Spleen (tissue), 11 donors: Measurements from ENCODE around the gene KIF5B. TPM values are rescaled to one million over a fixed set of nuclear protein-coding genes. Genes with fewer than 3 reads are reported as not detected.

ENCODE experiments used
- DNase-seq: peaks from one replicate; pipeline ENCODE4 v3.0.0-alpha.2; 2020
- H3K27ac ChIP-seq, 8 donors: fragments of 200-600 bp; sonication (generic) in 7 of 8; 1 replicate in 4 of 8; 2 replicates in 4 of 8; pipeline versions ENCODE4 v1.5.0 to v1.8.0; 2016 to 2021; ENCODE audit warnings: inconsistent platforms in 4 of 8, mild to moderate bottlenecking in 4 of 8, moderate library complexity in 1 of 8
- H3K27me3 ChIP-seq, 7 donors: fragments of 200-600 bp; sonication (generic) in 6 of 7; replicated peaks in 1 of 7; 1 replicate in 4 of 7; 2 replicates in 3 of 7; pipeline versions ENCODE4 v1.5.0 to v1.8.0; 2016 to 2021; ENCODE audit warnings: inconsistent platforms in 3 of 7, mild to moderate bottlenecking in 1 of 7
- H3K36me3 ChIP-seq, 6 donors: fragments of 200-600 bp; sonication (generic) in 5 of 6; 1 replicate in 4 of 6; 2 replicates in 2 of 6; pipeline versions ENCODE4 v1.5.0 to v1.8.0; 2016 to 2021; ENCODE audit warnings: inconsistent platforms in 2 of 6
- H3K4me1 ChIP-seq, 6 donors: fragments of 200-600 bp; sonication (generic) in 5 of 6; 1 replicate in 3 of 6; 2 replicates in 3 of 6; pipeline versions ENCODE4 v1.5.0 to v1.8.0; 2016 to 2021; ENCODE audit warnings: inconsistent platforms in 3 of 6
- H3K4me3 ChIP-seq, 8 donors: fragments of 200-600 bp; sonication (generic) in 7 of 8; 1 replicate in 4 of 8; 2 replicates in 4 of 8; pipeline versions ENCODE4 v1.5.0 to v1.8.0; 2016 to 2021; ENCODE audit warnings: inconsistent platforms in 4 of 8, mild to moderate bottlenecking in 4 of 8, moderate library complexity in 2 of 8
- H3K9me3 ChIP-seq, 8 donors: fragments of 200-600 bp; sonication (generic) in 7 of 8; 1 replicate in 4 of 8; 2 replicates in 4 of 8; pipeline versions ENCODE4 v1.5.0 to v1.8.0; 2016 to 2021; ENCODE audit warnings: inconsistent platforms in 4 of 8
- CTCF ChIP-seq, 11 experiments: fragments of 200-600 bp in 7 of 11; fragments of 450-650 bp in 4 of 11; sonication (generic) in 4 of 11; IDR thresholded peaks in 8 of 11; conservative IDR thresholded peaks in 3 of 11; 1 replicate in 7 of 11; 2 replicates in 4 of 11; pipeline versions ENCODE4 v1.4.0 to v1.8.0; 2016 to 2021; ENCODE audit warnings: antibody characterized with exemption in 11 of 11, inconsistent platforms in 4 of 11, mild to moderate bottlenecking in 1 of 11
- POLR2A ChIP-seq, 3 donors: fragments of 450-650 bp; IDR thresholded peaks; one replicate each; pipeline ENCODE4 v1.5.1; 2017; ENCODE audit warnings: antibody characterized with exemption in 3 of 3, mild to moderate bottlenecking in 1 of 3
- POLR2AphosphoS5 ChIP-seq, 3 donors: sonication (generic); formaldehyde crosslinking; IDR thresholded peaks; one replicate each; pipeline ENCODE4 v1.5.1; 2017; ENCODE audit warnings: antibody characterized with exemption in 3 of 3
- WGBS, 5 donors: extraction: QIAGEN DNeasy Blood & Tissue Kit in 3 of 5; methylation state at CpG; one replicate each; pipeline versions ENCODE4 v1.1.5 to v1.1.7; 2013 to 2018; 5-methylcytosine and 5-hydroxymethylcytosine counted together
- intact Hi-C: fragments of 100-400 bp; cut with DNase I; formaldehyde crosslinking; loops from one replicate; pipeline ENCODE4 v1.15.0; 2023; ENCODE audit warnings: low total_unique reads
- polyA plus RNA-seq, 3 donors: library from polyadenylated mRNA; stranded (reverse); fragments of 200-250 nt; gene quantifications; one replicate each; pipeline ENCODE4 v1.2.1, GENCODE V29; 2013
- total RNA-seq, 7 donors: library from RNA; depleted of rRNA in 3 of 7; stranded (reverse); fragments of >200 nt in 3 of 7; fragmentation: NEBNext Ultra II Directional in 4 of 7; extraction: Animal tissue kit (Norgen Biotek cat#: 25700) in 4 of 7; gene quantifications; one replicate each; pipeline versions ENCODE4 v1.1.0 to v1.2.1, GENCODE V29; 2016 to 2021
- donor health status: healthy with polysubstance abuse.
- donor health status: DM: no; HTN: no; CAD: no; lungs with moderate emphysema.
- donor health status: DM: no; HTN: no; CAD: no.
- donor health status: Bipolar disorder and iron deficiency.
- donor health status: healthy.
- donor health status: DM: no; HTN: no; CAD: no.
- donor health status: DM: yes; HTN: yes; CAD: no.

Gene KIF5B
- total and polyA plus RNA-seq, 10 donors = 16.1 to 95.1 (median 71.2) TPM

DNA sequence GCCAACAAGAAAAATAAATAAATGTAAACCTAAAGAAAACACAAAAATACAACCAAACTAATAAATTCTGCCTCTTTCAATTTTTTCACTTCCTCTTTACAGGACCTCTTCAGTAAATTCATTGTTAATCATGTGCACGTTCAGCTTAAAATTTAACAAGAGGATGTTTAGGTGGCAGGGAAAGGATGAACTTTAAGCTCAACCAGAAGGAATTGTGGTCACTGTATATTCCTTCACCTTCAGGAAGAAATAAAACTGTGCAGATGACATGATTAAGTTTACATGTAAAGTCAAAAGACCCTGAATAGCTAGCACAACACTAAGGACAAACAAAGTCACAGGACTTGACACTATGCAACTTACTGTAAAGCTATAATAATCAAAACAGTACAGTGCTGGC is 33.0 kb downstream of the KIF5B start:
- Histone ChIP-seq H3K27ac (peak overlapping the region in 1 of 8 donors; percentile 28), H3K36me3 (peaks cover 2 to 95% (median 85%) of the 10 kb centered on the region in 6 donors), H3K27me3 (no peaks in the 10 kb centered on the region), H3K9me3 (no peaks in the 10 kb centered on the region), H3K4me3 (no peak overlapping the region), H3K4me1 (peaks cover 0 to 9% (median 2%) of the 10 kb centered on the region in 6 donors)
- intact Hi-C loops = no loop called here
- 33 to 44% (median 42%) methylated on average over 1 of the region's 1 CpG for WGBS, 5 donors
- no peak for DNase-seq
- TF ChIP-seq CTCF (IDR thresholded peaks at IDR 0.05 in 8 of 11, conservative IDR thresholded peaks at IDR 0.05 in 3 of 11) (no peak), POLR2AphosphoS5 (IDR thresholded peaks at IDR 0.05) (no peak), POLR2A (IDR thresholded peaks at IDR 0.05) (no peak)

GRCh38 chr10:32017044-32017443 is 39.2 kb downstream of the KIF5B start:
- TF ChIP-seq POLR2AphosphoS5 (IDR thresholded peaks at IDR 0.05) (no peak), CTCF (IDR thresholded peaks at IDR 0.05 in 8 of 11, conservative IDR thresholded peaks at IDR 0.05 in 3 of 11) (no peak), POLR2A (IDR thresholded peaks at IDR 0.05) (no peak)
- no peaks in the 10 kb centered on the region for H3K9me3 ChIP-seq
- peaks cover 17 to 100% (median 97%) of the 10 kb centered on the region in 6 donors for H3K36me3 ChIP-seq
- H3K4me1 ChIP-seq = no peaks in the 10 kb centered on the region
- no peak overlapping the region for H3K27ac ChIP-seq
- no peak for DNase-seq
- H3K4me3 ChIP-seq = no peak overlapping the region
- intact Hi-C loops = no loop called here
- WGBS, 5 donors = 93 to 95% (median 94%) methylated on average over 11 of the region's 11 CpGs
- H3K27me3 ChIP-seq = no peaks in the 10 kb centered on the region

DNA sequence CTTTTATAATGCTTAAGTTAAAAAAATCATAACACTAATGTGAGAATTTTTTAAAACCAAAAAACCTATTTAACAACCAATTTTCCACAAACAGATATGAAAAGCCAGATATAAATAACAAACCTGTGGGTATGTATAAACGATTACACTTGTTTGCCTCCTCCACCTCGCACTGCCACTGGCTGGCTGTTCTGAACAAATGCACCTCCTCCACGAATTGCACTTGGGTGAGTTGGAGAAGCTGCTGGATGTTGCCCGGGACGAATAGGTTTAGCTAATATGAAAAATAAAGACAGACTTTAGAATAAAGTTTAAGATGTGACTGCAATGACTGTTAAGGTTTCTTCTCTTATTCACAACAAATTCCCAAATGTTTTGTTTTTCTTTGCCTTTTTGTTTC is 40.8 kb downstream of the KIF5B start:
- 87 to 95% (median 90%) methylated on average over 5 of the region's 5 CpGs for WGBS, 5 donors
- Histone ChIP-seq H3K4me1 (no peaks in the 10 kb centered on the region), H3K27ac (no peak overlapping the region), H3K27me3 (no peaks in the 10 kb centered on the region), H3K4me3 (no peak overlapping the region), H3K36me3 (peaks cover 18 to 100% (median 93%) of the 10 kb centered on the region in 6 donors), H3K9me3 (no peaks in the 10 kb centered on the region)
- intact Hi-C loops = no loop called here
- no peak for DNase-seq
- TF ChIP-seq POLR2AphosphoS5 (IDR thresholded peaks at IDR 0.05) (no peak), POLR2A (IDR thresholded peaks at IDR 0.05) (no peak), CTCF (IDR thresholded peaks at IDR 0.05 in 8 of 11, conservative IDR thresholded peaks at IDR 0.05 in 3 of 11) (no peak)

- H3K27ac ChIP-seq = no peak overlapping the region
- no peak for TF ChIP-seq CTCF (IDR thresholded peaks at IDR 0.05 in 8 of 11, conservative IDR thresholded peaks at IDR 0.05 in 3 of 11)
- no peak for TF ChIP-seq POLR2A (IDR thresholded peaks at IDR 0.05)
- TF ChIP-seq POLR2AphosphoS5 (IDR thresholded peaks at IDR 0.05) = no peak
- no peak overlapping the region for H3K4me3 ChIP-seq
- no peaks in the 10 kb centered on the region for H3K9me3 ChIP-seq
- H3K27me3 ChIP-seq = no peaks in the 10 kb centered on the region
- H3K4me1 ChIP-seq = peaks cover 0 to 30% (median 14%) of the 10 kb centered on the region in 6 donors
- peaks cover 6 to 60% (median 30%) of the 10 kb centered on the region in 6 donors for H3K36me3 ChIP-seq
- intact Hi-C loops = loop anchor here (5.0 kb wide), 1 partner anchor 150 kb away; no protein-coding TSS in a partner anchor
- WGBS, 5 donors = 80 to 92% (median 89%) methylated on average over 2 of the region's 2 CpGs
- DNase-seq = no peak
Measured at GRCh38 chr10:32007026-32007425, 49.2 kb downstream of the KIF5B start.
